Measurements from ENCODE around the gene WDR33.
"Not testable (repeated sequence)": the region's sequence is repeated elsewhere in the genome, so short reads cannot be mapped to it uniquely, and the experiment has no call there.

Gene WDR33

DNA sequence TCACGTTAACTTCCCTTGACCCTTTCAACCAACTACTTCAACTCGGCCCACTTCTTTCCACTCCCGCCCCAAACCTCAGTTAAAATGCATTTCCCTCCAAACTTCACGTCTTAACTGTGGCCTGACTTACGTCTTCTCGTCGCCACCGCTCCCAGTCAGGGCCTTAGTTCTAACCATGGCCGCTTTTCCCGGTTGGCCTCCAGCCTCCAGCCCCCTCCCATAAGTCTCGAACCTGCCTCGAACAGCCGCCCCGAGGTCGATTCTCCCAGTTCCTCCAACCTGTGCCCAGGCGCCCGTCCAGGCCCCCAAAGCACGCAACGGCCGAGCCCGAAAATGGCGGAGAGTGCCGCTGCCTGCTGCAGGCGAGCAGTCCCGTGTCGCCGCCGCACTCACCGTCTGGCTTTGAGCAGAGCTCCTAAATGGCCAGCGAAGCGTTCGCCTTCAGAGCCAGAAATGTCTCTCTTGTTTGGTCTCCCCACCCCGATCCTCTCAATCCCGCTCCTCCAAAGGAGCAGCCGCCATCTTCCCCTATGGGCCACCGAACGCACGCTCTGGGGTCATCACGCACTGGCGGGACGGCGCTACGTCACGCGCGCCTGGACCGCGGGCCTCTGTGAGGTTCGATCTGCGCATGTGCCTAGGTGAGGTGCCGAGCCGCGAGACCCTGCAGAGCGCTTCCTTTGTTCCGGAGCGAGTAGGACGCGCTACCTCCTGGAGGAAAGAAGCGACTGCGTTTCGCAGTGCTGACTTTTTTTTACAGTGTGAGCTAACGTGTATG is at the start of gene WDR33:
Gene WDR33 (minus strand): TSS at position 553 of the 778 bp plus-strand sequence. CDS start 40,190 bp downstream, outside the sequence.
- in situ Hi-C loops (cut with MboI; ENCODE audit: low sequenced_read_pairs) = no loop called here

DNA sequence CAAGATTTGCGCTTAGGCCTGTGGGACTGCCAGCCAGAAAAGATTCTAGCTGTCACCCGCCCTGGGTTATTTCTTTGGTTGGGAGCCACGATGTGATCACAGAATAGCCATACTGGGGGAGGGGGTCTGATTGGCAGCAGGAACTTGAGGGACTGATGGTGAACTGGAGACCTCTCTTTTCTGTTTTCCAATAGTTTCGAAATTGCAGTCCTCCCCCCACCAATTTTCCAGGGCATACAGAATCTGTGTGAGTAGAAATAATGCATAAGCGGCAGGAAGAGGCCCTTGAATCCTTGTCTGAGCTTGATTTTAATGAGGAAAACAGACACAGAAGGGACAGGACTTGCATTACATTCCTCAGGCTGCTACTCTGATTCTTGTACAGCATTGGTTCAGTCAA is 49.2 kb upstream of the WDR33 start:
- in situ Hi-C loops (cut with MboI; ENCODE audit: low sequenced_read_pairs) = no loop called here

DNA sequence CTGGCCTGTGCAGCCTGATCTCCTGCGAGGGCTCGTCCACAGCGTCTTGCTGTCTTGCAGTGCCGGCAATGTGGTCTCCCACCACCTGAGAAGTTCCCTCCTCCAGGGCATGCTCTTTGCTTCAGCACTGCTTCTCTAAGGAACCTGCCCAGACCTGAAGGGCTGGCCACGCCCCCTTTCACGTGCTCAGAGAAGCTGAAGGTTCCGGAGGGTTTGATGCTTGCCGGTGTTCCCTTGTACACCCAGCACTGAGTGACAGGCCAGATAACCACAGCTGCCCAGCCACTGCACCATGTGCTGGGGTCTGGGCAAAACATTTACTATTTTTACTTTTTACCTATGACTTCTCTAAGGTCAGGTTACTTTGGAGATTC is 48.7 kb upstream of the WDR33 start:
- in situ Hi-C loops (cut with MboI; ENCODE audit: low sequenced_read_pairs) = no loop called here

DNA sequence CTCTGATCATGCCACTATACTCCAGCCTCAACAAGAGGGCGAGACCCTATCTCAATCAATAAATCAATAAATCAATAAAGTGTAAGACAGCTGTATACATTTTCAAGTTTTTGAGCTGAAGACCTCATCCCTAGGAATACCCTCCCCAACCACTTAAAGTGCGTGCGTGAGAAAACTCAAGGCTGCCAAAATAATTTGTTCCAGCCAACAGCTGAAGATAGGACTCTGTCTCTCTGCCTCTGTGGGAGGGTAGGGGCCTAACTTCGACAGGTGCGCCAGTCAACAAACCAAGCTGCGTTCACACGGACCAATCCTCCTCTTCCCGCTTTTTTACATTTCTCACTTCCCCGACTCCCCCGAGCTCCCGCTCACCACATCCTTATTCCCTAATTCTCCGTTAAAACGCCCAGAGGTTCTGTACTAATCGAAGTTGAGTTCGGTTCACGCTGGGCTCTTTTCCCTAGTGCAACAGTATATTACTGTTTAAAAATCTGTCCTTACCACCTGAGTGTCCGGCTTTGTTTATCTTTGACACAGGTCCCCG is 46.4 kb upstream of the WDR33 start:
- in situ Hi-C loops (cut with MboI; ENCODE audit: low sequenced_read_pairs) = no loop called here

DNA sequence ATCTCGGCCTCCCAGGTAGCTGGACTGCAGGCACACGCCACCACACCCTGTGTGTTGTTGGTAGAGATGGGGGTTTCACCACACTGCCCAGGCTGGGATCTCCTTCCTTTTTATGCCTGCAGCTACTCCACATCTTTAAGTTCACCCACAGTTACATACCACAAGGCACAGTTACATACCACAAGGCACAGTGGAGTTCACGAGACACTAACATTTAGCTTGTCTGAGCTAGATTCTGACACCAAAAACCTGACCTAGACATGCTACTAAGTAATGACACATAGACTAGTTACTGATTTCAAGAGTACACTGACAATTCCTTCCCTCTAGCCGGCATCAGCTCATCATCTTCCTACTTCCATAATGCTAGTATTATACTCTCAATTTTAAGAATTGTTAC is 42.7 kb upstream of the WDR33 start:
- in situ Hi-C loops (cut with MboI; ENCODE audit: low sequenced_read_pairs) = no loop called here

DNA sequence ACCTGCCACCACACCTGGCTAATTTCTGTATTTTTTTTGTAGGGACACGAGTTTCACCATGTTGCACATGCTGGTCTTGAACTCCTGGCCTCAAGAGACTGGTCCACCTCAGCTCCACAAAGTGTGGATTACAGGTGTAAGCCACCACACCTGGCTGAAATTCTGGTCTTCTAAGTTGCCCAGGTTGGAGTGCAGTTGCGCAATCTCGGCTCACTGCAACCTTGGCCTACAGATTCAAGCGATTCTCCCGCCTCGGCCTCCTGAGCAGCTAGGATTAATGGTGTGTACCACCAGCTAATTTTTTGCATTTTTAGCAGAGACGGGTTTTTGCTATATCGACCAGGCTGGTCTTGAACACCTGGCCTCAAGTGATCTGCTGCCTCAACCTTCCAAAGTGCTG is 41.4 kb upstream of the WDR33 start:
- in situ Hi-C loops (cut with MboI; ENCODE audit: low sequenced_read_pairs) = no loop called here

DNA sequence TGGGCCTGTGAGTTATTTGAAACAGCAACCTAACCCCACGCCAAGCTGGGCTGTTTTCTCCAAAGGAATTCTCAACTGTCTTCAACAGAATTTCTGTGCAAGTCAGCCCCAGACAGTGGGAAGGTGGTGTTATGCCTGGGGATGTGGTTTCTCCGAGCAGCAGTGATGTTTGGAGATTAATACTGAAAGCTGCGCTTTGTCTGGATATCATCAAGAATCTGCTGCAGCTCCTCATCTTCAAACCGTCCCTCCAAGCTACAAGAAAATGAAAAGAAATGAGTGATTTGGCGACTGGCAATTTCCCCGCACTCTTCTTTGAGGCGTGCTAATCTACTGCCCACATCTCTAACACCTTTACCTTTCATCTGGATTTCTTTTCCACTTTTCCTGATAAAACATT is 37.0 kb upstream of the WDR33 start:
- in situ Hi-C loops (cut with MboI; ENCODE audit: low sequenced_read_pairs) = no loop called here

DNA sequence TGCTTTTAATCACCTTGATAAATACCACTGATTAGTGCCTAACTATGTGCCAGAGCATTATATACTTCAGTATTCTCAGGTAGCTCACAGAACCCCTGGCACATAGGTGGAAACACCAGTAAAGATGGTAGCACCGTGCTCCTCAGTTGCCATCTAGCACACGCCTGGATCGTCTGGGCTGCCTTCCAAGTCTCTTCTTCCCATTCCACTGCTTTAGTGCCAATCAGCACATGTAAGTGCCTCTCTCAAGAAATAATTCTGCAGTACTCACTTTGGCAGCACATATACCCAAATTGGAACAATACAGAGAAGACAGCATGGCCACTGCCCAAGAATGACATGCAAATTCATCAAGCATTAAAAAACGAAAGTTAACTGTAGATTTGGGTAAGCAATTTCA is 34.0 kb upstream of the WDR33 start:
- in situ Hi-C loops (cut with MboI; ENCODE audit: low sequenced_read_pairs) = no loop called here

DNA sequence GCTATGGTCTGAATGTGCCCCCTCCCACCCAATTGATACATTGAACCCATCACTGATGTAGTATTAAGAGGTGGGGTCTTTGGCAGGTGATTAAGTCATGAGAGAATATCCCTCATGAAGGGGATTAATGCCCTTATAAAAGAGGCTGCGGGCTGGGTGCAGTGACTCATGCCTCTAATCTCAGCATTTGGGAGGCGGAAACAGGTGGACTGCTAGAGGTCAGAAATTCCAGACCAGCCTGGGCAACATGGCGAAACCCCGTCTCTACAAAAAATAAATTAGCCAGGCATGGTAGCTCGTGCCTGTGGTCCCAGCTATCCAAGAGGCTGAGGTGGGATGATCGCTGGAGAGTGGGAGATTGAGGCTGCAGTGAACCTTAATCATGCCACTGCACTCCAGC is 32.7 kb upstream of the WDR33 start:
- in situ Hi-C loops (cut with MboI; ENCODE audit: low sequenced_read_pairs) = no loop called here

DNA sequence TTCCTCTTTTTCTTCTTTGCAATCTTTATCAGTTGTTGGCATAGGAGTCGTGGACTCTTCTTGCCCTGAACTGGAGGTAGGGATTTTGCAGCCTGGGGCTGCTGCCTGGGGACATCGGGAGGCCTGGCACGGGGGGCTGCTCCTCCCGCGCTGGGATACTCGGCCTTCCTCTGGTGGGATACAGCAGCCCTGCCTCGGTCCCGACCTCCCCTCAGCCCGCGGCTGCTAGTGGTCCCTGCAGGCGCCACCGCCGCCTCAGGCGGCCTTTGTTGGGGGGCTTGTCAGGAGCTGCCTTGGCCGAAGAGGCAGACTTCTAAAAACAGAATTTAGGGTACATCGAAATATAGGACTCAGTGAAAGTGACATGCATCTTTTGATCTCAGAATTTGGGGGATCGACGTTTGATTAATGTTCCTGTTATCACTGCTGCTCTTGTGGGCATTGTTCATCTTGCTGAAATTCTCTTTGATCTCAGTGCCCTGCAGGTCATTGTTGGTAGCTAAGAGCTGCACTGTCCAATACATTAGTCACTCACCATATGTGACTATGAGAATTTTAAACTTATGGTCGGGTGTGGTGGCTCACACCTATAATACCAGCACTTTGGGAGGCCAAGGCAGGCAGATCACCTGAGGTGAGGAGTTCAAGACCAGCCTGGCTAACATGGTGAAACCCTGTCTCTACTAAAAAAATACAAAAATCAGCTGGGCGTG is 30.7 kb upstream of the WDR33 start:
- in situ Hi-C loops (cut with MboI; ENCODE audit: low sequenced_read_pairs) = no loop called here

DNA sequence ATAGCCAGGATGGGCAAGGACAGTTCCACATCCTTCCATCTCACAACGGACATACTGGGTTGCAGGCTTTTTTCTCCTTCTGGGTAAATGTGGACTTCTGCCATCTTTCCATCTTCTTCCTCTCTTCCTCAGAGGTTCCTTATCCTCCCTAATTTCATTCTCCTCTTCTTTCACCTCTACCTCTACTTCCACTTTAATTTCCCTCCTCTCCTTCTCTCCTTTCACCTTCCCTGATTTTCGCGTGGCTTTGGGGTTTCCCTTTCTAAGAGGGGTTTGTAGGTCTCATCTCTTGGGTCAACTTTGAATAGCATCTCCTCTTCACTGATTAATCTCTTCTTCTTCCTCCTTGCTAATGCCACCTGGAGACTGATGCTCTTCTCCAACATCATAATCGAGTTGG is 29.9 kb upstream of the WDR33 start:
- in situ Hi-C loops (cut with MboI; ENCODE audit: low sequenced_read_pairs) = no loop called here

DNA sequence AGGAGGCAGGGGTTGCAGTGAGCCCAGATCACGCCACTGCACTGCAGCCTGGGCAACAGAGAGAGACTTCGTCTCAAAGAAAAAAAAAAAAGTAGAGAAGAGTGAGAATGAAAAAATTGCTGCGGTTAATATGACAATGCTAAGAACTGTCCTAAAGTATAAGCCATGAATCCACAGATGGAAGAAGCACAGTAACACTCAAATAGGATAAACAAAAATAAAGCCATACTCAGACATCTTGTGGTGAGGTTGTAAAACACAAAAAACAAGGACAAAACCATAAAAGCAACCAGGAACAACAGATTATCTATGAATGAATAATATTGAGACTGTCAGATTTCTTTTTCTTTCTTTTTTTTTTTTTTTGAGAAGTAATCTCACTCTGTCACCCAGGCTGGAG is 24.0 kb upstream of the WDR33 start:
- in situ Hi-C loops (cut with MboI; ENCODE audit: low sequenced_read_pairs) = no loop called here

DNA sequence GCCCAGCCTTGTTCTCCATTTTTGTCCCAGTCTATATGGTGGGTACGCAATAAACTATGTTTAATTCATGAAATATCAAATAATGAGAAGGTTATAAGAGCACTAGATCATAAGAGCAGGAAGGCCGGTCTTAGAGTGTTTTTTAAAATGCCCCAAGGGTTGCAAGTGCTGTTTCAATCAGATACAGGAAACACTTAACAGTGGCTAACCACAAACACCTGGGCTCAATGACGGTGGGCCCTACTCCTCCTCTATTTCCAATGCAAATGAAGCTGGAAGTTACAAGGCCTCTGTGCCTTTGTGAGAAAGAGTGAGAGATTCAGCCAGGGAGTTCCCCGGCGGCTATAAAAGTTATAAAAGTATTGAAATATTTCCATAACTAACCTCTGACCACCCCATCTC is 18.9 kb upstream of the WDR33 start:
- in situ Hi-C loops (cut with MboI; ENCODE audit: low sequenced_read_pairs) = no loop called here

DNA sequence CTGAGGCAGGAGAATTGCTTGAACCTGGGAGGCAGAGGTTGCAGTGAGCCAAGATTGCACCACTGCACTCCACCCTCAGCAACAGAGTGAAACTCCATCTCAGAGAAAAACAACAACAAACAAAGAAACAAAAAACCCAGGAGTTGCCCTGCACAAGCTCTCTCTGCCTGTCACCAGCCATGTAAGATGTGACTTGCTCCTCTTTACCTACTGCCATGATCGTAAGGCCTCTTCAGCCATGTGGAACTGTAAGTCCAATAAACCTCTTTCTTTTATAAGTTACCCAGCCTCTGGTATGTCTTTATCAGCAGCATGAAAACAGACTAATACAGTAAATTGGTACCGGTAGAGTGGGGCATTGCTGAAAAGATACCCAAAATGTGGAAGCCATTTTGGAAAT is 15.7 kb upstream of the WDR33 start:
- in situ Hi-C loops (cut with MboI; ENCODE audit: low sequenced_read_pairs) = not testable (repeated sequence)

DNA sequence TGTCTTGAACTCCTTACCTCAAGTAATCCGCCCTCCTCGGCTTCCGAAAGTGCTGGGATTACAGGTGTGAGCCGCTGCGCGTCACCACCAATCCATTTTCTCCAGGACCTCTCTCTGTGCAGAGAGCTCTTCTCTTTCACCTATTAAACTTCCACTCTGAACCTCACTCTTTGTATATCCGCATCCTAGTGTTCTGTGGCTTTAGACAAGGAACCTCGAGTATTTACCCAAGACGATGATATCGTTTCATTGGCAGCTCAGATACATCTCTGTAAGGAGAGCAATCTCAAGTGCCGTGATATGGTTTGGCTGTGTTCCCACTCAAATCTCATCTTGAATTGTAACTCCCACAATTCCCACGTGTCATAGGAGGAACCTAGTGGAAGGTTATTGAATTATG is 15.1 kb upstream of the WDR33 start:
- in situ Hi-C loops (cut with MboI; ENCODE audit: low sequenced_read_pairs) = no loop called here

DNA sequence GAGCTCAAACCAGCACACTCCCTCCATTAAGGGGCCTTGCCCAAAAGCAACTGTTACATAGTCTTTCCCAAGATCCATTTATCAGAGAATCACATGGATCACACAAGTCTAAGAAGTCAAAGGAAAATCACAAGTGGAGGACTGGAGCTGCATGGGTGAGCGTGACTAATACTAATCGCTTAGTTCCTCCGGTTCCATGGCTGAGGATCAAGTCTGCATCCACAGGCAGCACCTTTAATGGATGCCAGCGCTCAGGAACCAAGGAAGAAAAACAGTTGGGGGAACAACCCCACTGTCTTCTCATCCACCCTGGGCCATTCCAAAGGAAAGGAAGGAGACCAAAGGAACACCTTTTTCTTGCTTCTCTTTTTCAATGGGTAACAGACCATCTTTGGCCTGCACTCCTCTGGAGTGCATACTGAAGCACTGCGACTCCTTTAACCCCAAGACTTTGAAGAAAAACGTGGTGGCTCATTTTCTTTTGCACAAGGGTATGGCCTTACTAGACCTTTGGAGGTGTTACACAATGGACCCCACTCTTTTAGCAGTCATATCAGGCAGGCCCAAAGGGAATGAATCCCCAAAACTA is 9.2 kb upstream of the WDR33 start:
- in situ Hi-C loops (cut with MboI; ENCODE audit: low sequenced_read_pairs) = no loop called here

DNA sequence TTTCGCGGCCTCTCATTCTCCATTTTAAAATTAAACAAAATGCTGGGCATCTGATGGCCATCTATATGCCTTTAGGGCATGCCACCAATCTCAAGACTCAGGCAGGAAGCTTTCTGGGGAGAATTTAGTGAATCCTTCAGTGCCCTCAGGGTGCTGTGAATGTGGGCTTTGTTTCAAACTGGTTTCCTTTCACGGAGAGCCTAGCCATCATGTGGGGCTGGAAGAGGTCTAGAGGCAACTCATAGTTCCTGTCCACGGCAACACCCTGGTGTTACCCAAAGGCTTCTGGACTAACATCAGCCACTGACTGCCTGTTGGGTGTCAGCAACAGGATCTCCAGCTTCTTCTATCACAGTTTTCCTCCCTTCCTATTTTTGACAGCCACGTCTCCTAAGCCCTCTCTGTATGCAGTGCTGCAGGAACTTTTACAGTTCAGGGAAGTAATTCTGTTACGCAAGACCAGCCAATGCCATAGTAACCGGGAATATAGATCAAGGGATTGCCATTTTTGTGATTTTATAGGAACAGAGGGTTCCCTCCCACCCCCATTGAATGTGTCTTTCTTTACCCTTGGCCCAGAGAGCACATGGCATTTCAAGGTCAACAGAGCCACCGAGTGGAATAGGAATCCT is 7.9 kb upstream of the WDR33 start:
- in situ Hi-C loops (cut with MboI; ENCODE audit: low sequenced_read_pairs) = no loop called here

DNA sequence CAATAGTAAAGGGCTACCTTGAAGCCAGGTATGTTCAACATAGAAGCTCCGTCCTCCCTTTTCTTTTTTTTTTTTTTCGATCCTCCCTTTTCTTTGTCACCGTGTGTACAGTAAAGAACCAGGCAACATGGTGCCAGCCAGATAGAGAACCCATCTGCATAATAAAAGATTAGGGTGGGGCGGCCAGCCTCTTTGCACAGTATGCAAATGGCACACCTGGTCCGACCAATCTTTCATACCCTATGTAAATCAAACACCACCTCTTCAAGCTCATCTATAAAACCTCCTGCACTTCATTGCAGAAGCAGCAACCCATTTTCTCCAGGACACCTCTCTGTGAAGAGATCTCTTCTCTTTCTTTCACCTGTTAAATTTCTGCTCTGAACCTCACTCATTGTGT is 7.3 kb upstream of the WDR33 start:
- in situ Hi-C loops (cut with MboI; ENCODE audit: low sequenced_read_pairs) = no loop called here

DNA sequence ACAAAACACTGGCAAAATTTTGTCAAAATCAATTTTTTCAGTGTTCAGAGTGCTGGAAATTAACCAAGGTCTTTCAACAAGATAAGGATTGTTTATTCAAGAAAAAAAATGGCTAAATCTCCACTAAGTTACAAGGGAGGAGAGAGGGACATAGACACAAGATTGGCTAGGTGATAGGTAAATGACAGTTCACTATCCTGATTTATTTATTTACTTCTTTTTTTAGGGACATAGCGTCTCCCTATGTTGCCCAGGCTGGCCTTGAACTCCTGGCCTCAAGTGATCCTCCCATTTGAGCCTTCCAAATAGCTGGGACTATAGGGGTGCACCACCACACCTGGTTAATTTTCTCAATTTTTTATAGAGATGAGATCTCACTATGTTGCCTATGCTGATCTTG is 3.7 kb upstream of the WDR33 start:
- in situ Hi-C loops (cut with MboI; ENCODE audit: low sequenced_read_pairs) = no loop called here

DNA sequence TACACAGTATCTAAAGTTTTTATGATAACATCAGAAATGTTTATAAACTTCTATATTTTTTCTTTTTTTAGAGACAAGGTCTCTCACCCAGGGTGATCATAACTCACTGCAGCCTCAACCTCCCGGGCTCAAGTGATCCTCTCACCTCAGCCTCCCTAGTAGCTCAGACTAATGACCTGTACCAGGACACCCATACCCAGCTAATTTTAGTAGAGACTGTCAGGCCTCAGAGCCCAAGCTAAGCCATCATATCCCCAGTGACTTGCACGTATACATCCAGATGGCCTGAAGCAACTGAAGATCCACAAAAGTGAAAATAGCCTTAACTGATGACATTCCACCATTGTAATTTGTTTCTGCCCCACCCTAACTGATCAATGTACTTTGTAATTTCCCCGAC is 1.5 kb upstream of the WDR33 start:
- in situ Hi-C loops (cut with MboI; ENCODE audit: low sequenced_read_pairs) = not testable (repeated sequence)

Measured in hTERT RPE-1 (cell line).